OCI-LY7 (cell line): Measurements from ENCODE around the gene ITIH1. TPM values are rescaled to one million over a fixed set of nuclear protein-coding genes. Genes with fewer than 3 reads are reported as not detected.

Source experiments
- BruUV-seq: library from RNA; stranded (reverse); fragments of 400-500 nt; replicated peaks from 2 replicates; lab custom pipeline; 2021; lab: Mats Ljungman, UMichigan
- CTCF ChIA-PET: fragments of 300-600 bp; sonication (Branson Sonifier 250); formaldehyde crosslinking; loops from one replicate; lab custom pipeline; 2022; ENCODE audit warnings: antibody characterized with exemption; ENCODE audit not compliant: unreplicated experiment; lab: Charles Lee
- POLR2A ChIA-PET: fragments of 300-600 bp; sonication (Branson Sonifier 250); formaldehyde crosslinking; loops from one replicate; lab custom pipeline; 2022; ENCODE audit warnings: antibody characterized with exemption; lab: Charles Lee
- DNase-seq: peaks from one replicate; pipeline ENCODE4 v3.0.0-alpha.2; 2015; ENCODE audit warnings: low spot score
- H2AFZ ChIP-seq: fragments of 200-600 bp; sonication (generic), shearing (Covaris generic); 2 replicates; pipeline ENCODE4 v1.6.1; 2014; ENCODE audit warnings: mild to moderate bottlenecking, antibody characterized with exemption, low read length, moderate library complexity
- H3K27ac ChIP-seq: fragments of 200-600 bp; sonication (generic); 2 replicates; pipeline ENCODE4 v1.5.1; 2014; ENCODE audit warnings: mixed run types, low read depth, mild to moderate bottlenecking, moderate library complexity, low read length, inconsistent platforms; ENCODE audit not compliant: poor library complexity, severe bottlenecking
- H3K36me3 ChIP-seq: fragments of 200-600 bp; sonication (generic); 2 replicates; pipeline ENCODE4 v1.6.1; 2014; ENCODE audit warnings: mild to moderate bottlenecking, antibody characterized with exemption, low read length, moderate library complexity, mixed read lengths; ENCODE audit not compliant: insufficient read depth
- H3K4me1 ChIP-seq: fragments of 200-600 bp; sonication (generic); 2 replicates; pipeline ENCODE4 v1.5.1; 2014; ENCODE audit warnings: mild to moderate bottlenecking, low read length; ENCODE audit not compliant: insufficient read depth, poor library complexity, severe bottlenecking
- H3K4me2 ChIP-seq: fragments of 200-600 bp; sonication (generic); 2 replicates; pipeline ENCODE4 v1.6.1; 2014; ENCODE audit warnings: mild to moderate bottlenecking, low read length
- H3K4me3 ChIP-seq: fragments of 200-600 bp; sonication (generic); 2 replicates; pipeline ENCODE4 v1.5.1; 2014; ENCODE audit warnings: mild to moderate bottlenecking, low read depth, low read length; ENCODE audit not compliant: poor library complexity, severe bottlenecking
- H3K79me2 ChIP-seq: fragments of 200-600 bp; sonication (generic); 2 replicates; pipeline ENCODE4 v1.6.1; 2016; ENCODE audit warnings: low read depth, mild to moderate bottlenecking, low read length, moderate library complexity, mixed read lengths; ENCODE audit not compliant: insufficient read depth
- H3K9me2 ChIP-seq: fragments of 200-600 bp; sonication (generic); 2 replicates; pipeline ENCODE4 v1.6.1; 2016; ENCODE audit warnings: mild to moderate bottlenecking, low read length, mixed read lengths; ENCODE audit not compliant: insufficient read depth
- H3K9me3 ChIP-seq: fragments of 200-600 bp; sonication (generic); 2 replicates; pipeline ENCODE4 v1.6.1; 2014; ENCODE audit warnings: mild to moderate bottlenecking, mixed run types, low read length, mixed read lengths
- H4K20me1 ChIP-seq: fragments of 200-600 bp; sonication (generic); 2 replicates; pipeline ENCODE4 v1.6.1; 2014; ENCODE audit warnings: mild to moderate bottlenecking, antibody characterized with exemption, low read length, moderate library complexity, mixed read lengths; ENCODE audit not compliant: insufficient read depth
- CTCF ChIP-seq: fragments of 200-600 bp; sonication (generic); conservative IDR thresholded peaks from 2 replicates; pipeline ENCODE4 v1.5.1; 2014; ENCODE audit warnings: mild to moderate bottlenecking, antibody characterized with exemption, low read length, moderate library complexity, mixed read lengths
- EZH2phosphoT487 ChIP-seq: fragments of 200-600 bp; sonication (generic); IDR thresholded peaks from 2 replicates; pipeline ENCODE4 v1.6.1; 2018; ENCODE audit warnings: low read depth, borderline replicate concordance, mild to moderate bottlenecking, mixed run types, antibody characterized with exemption, low read length, moderate library complexity, mixed read lengths
- intact Hi-C: fragments of 100-400 bp; cut with micrococcal nuclease; formaldehyde crosslinking; loops from one replicate; pipeline ENCODE4 v1.10.0; 2022; ENCODE audit not compliant: unreplicated experiment
- total RNA-seq, 2 experiments: library from RNA; depleted of rRNA in 1 of 2; stranded (reverse); fragments of >200 nt in 1 of 2; shearing (Covaris generic) in 1 of 2; gene quantifications; 2 replicates each; pipeline ENCODE4 v1.2.3, GENCODE V29; 2014 to 2022

ITIH1 gene
- total RNA-seq, 2 experiments from 2014 or later: not detected

- BruUV-seq: no TSS peak
- no peak overlapping the region for H3K4me3 ChIP-seq
- H3K79me2 ChIP-seq: no peaks in the 10 kb centered on the region
- CTCF ChIA-PET: no interaction called here
- no peaks in the 10 kb centered on the region for H3K4me1 ChIP-seq
- POLR2A ChIA-PET: no interaction called here
- intact Hi-C loops: no loop called here
- no peak overlapping the region for H3K27ac ChIP-seq
- TF ChIP-seq EZH2phosphoT487: no peak
- TF ChIP-seq CTCF: no peak
- peaks cover 68% of the 10 kb centered on the region for H3K36me3 ChIP-seq
- no peaks in the 10 kb centered on the region for H3K9me2 ChIP-seq
- no peaks in the 10 kb centered on the region for H4K20me1 ChIP-seq
- H3K4me2 ChIP-seq: no peak overlapping the region
- H2AFZ ChIP-seq: no peak overlapping the region
- peaks cover 22% of the 10 kb centered on the region; the same call in 1 of the 2 replicates for H3K9me3 ChIP-seq
- no peak for DNase-seq
Observed at GRCh38 chr3:52730681-52731080, 46.7 kb upstream of the ITIH1 start.

GRCh38 chr3:52731590-52731989 is 45.8 kb upstream of the ITIH1 start:
- H4K20me1 ChIP-seq: no peaks in the 10 kb centered on the region
- POLR2A ChIA-PET: no interaction called here
- no peaks in the 10 kb centered on the region for H3K79me2 ChIP-seq
- H2AFZ ChIP-seq: no peak overlapping the region
- no peak overlapping the region for H3K4me2 ChIP-seq
- no peak for DNase-seq
- no TSS peak for BruUV-seq
- intact Hi-C loops: no loop called here
- TF ChIP-seq CTCF (no peak), EZH2phosphoT487 (no peak)
- peaks cover 77% of the 10 kb centered on the region for H3K36me3 ChIP-seq
- no peak overlapping the region for H3K27ac ChIP-seq
- peaks cover 22% of the 10 kb centered on the region; the same call in 1 of the 2 replicates for H3K9me3 ChIP-seq
- no peak overlapping the region for H3K4me3 ChIP-seq
- CTCF ChIA-PET: no interaction called here
- H3K4me1 ChIP-seq: no peaks in the 10 kb centered on the region
- no peaks in the 10 kb centered on the region for H3K9me2 ChIP-seq

GRCh38 chr3:52733256-52733891 is 44.0 kb upstream of the ITIH1 start:
- H3K4me2 ChIP-seq: no peak overlapping the region
- TF ChIP-seq EZH2phosphoT487 (no peak), CTCF (no peak)
- H3K79me2 ChIP-seq: no peaks in the 10 kb centered on the region
- no peak overlapping the region for H3K4me3 ChIP-seq
- CTCF ChIA-PET: no interaction called here
- no peaks in the 10 kb centered on the region for H3K9me2 ChIP-seq
- POLR2A ChIA-PET: interaction anchor here (0.6 kb wide), 1 partner anchor 36 kb away, joined by 4 read pairs; no protein-coding TSS in a partner anchor
- H4K20me1 ChIP-seq: no peaks in the 10 kb centered on the region
- intact Hi-C loops: no loop called here
- peaks cover 89% of the 10 kb centered on the region for H3K36me3 ChIP-seq
- H2AFZ ChIP-seq: no peak overlapping the region
- BruUV-seq: no TSS peak
- H3K27ac ChIP-seq: no peak overlapping the region
- H3K9me3 ChIP-seq: peaks cover 14% of the 10 kb centered on the region; the same call in 1 of the 2 replicates
- H3K4me1 ChIP-seq: no peaks in the 10 kb centered on the region
- no peak for DNase-seq
